Hematopoietic multipotent progenitor cell (in vitro differentiated cells): ENCODE results near the gene PSAP. TPM values are rescaled to one million over a fixed set of nuclear protein-coding genes. Genes with fewer than 3 reads are reported as not detected.

Source experiments
- DNase-seq, 3 donors: peaks; one replicate each; pipeline ENCODE4 v3.0.0-alpha.2; 2011 to 2015; ENCODE audit warnings: low read depth in 2 of 3, low spot score in 2 of 3
- total RNA-seq: library from RNA; depleted of rRNA; stranded (reverse); fragments of >200 nt; gene quantifications from one replicate; pipeline ENCODE4 v1.2.3, GENCODE V29; 2012

PSAP gene
- total RNA-seq, 1 donor = 360 TPM

DNA sequence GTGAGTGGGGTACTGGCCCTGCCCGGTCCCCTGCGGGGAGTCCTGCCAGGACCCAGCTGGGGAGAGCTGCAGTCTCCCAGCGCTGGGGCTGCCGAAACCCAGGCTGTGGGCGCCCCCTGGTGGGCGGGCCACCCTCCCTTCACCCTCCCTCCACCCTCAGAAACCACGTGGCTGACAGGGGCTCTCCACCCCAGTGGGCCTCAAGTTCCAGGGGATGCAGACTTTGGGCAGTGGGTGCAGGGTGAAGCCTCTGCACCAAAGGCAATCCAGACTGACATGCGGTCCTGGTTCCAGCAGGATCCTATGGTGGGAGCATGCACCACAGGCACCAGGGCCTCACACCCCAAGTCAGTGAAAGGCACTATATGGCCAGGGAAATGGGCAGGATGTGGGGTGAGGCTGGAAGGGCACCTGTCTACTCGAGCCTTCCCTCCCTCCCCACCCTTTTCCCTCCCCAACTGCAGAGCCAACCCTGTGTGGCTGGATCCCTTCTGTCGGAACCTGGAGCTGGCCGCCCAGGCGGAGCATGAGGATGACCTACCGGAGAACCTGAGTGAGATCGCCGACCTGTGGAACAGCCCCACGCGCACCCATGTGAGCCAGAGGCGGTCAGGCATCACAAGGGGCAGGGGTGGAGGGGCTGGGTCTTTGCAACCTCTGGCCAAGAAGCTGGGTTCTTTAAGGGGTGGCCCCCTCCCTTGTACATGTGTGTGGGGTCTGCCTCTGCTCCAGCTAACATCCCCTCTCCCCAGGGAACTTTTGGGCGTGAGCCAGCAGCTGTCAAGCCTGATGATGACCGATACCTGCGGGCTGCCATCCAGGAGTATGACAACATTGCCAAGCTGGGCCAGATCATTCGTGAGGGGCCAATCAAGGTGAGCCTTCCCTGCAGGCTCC lies 38.8 kb downstream of the PSAP start:
- DNase-seq = peak; percentile 70 to 77 (median 74)

DNA sequence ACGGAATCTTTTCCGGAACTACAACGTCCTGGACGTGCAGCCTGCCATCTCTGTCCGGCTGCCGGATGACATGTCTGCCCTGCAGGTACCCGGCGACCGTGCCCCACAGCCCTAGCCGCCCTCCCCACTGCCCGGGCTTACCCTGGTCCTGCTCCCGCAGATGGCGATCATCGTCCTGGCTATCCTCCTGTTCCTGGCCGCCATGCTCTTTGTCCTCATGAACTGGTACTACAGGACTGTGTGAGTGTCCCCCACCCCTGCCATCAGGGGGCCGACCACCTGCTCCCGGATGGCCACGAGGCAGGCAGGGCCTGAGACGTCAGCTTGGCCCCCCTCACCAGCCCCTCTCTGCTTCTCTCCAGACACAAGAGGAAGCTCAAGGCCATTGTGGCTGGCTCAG lies 39.7 kb downstream of the PSAP start:
- peak in 1 of 3 donors; percentile 32 for DNase-seq

DNA sequence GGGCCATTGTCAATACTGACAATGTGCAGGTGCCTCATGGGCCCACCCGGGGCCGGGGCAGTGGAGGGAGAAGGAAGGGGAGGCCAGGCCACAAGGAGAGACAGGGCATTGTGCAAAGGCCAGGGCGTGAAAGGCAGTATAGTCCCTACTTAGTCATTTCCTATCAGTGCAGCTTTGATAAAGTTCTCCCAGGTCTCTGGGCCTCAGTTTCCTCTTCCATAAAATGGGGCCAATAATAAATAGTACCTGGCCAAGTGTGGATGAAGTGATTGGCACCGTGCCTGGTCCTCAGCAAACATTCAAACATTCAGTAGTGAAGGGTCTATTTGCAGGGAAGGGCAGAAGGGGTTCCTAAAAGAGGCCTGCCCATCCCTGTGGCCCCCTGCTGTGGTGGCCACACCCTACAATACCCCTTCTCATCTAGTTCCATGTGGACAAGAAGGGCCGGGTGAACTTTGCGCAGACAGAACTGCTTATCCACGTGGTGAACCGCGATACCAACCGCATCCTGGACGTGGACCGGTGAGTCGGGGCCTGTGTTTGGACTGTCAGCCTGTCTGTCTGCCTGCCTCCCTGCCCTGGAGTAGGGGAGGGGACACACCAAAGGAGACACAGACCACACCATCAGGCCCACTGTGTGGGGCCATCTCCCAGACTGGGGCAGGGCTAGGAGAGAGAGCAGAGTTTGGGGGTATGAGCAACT lies 40.9 kb downstream of the PSAP start:
- peak in 1 of 3 donors; percentile 22 for DNase-seq

DNA sequence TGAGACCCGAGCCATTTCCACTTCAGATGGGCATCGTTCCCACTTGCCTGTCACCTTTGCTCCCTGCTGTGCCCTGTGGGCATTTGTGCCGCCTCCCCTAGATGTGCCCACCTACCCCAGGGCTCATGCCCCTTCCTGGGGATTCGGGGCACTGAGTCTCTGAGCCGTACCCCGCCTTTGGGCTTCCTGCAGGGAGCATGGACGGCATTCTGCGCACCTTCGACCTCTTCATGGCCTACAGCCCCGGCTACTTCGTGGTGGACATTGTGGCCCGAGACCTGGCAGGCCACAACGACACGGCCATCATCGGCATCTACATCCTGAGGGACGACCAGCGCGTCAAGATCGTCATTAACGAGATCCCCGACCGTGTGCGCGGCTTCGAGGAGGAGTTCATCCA lies 41.4 kb downstream of the PSAP start:
- DNase-seq = no peak

DNA sequence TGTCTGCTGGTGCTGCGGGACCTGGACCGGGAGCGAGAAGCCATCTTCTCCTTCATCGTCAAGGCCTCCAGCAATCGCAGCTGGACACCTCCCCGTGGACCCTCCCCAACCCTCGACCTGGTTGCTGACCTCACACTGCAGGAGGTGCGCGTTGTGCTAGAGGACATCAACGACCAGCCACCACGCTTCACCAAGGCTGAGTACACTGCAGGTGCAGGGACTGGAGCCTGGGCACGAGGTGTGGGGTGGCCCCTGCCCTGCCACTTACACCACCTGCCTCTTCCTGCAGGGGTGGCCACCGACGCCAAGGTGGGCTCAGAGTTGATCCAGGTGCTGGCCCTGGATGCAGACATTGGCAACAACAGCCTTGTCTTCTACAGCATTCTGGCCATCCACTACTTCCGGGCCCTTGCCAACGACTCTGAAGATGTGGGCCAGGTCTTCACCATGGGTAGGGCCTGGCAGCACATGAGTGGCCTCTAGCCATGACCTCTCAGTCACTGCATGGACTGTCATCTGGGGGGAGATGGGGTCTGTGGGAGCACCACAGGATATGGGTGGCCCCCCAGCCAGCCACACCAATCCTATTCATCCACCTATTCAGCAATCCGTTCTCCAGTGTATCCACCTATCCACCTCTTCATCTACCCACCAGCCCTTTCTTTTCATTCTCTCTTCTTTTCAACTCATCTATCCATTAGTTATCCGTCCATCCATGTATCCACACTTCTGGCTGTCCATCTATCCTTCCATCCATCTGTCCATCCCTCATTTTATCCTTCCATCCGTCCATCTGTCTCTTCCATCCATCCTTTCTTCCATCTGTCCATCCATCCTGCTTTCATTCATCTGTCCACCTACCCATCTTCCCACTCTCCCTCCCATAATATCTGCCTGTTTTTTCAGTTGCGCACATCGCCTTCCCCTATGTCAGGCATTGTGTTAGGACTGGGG lies 43.2 kb downstream of the PSAP start:
- DNase-seq = no peak

DNA sequence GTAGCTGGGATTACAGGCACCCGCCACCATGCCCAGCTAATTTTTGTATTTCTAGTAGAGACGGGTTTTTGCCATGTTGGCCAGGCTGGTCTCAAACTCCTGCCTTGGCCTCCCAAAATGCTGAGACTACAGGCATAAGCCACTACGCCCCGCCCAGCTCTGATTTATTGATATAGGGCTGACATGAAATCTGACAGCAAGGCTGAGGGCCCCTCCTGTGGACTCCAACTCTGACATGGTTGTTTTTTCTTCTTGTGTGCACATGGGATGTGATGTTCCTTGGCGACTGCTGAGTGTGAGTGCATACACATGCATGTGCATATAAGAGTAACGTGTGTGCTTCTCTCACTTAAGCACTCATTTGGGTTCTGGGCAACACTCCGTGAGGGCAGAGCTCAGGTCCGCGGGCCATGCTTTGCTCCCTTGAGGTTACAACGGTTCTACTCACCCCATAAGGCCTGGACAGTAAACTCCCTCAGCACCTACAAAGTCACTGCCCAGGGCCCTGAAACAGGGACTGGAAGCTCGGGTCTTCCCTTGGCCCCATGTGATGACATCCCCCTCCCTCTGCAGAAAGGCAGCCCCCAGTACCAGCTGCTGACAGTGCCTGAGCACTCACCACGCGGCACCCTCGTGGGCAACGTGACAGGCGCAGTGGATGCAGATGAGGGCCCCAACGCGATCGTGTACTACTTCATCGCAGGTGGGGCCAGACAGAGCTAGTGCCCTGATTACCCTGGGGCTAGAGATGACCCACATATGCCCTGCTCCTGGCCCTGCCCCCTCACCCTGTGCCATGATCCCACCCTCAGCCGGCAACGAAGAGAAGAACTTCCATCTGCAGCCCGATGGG lies 44.1 kb downstream of the PSAP start:
- DNase-seq = no peak

DNA sequence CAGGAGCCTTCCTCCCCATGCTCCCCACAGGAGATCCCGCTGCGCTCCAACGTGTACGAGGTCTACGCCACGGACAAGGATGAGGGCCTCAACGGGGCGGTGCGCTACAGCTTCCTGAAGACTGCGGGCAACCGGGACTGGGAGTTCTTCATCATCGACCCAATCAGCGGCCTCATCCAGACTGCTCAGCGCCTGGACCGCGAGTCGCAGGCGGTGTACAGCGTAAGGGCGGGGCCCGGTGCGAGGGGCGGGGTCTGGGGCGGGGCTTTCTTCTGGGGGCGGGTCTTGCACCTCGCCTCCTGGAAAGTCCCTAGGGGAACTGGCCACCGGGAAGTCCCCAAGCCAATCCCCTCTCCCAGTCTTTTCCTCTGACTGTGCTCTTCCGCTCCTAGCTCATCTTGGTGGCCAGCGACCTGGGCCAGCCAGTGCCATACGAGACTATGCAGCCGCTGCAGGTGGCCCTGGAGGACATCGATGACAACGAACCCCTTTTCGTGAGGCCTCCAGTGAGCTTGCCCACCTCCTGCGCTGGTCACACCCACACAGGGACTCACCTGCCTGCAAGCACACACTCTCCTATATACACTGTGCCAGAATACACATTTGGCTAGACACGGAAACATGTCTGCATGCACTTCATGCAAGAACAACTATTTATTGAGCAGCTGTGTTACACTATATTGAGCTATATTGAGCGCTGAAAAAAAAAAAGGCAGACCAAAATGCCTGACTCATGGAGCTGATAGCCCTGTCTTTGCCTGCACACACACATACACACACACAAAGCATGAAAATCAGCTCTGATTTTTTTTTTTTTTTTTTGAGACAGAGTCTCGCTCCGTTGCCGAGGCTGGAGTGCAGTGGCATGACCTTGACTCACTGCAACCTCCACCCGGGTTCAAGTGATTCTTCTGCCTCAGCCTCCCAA lies 45.0 kb downstream of the PSAP start:
- peak in 2 of 3 donors; percentile 39 to 44 for DNase-seq

DNA sequence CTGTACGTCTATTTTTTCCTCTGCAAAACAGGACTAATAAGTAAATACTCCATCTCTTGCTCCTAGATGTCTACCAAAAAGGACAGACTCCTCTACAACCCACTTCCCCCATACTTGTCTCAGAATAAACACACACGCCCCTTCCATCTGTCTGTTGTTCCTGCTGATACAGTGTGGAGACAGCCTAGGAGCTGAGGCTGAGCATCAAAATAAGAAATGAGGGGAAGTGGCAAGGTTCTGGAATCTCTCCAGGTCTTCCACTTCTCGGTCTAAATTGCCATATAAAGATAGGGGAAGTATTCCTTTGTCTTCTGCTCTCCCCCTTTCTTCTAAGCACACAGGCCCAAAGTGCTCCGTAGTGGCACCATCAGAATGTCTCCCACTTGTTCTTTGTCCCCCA lies 47.0 kb downstream of the PSAP start:
- peak in 2 of 3 donors; percentile 49 to 69 for DNase-seq

DNA sequence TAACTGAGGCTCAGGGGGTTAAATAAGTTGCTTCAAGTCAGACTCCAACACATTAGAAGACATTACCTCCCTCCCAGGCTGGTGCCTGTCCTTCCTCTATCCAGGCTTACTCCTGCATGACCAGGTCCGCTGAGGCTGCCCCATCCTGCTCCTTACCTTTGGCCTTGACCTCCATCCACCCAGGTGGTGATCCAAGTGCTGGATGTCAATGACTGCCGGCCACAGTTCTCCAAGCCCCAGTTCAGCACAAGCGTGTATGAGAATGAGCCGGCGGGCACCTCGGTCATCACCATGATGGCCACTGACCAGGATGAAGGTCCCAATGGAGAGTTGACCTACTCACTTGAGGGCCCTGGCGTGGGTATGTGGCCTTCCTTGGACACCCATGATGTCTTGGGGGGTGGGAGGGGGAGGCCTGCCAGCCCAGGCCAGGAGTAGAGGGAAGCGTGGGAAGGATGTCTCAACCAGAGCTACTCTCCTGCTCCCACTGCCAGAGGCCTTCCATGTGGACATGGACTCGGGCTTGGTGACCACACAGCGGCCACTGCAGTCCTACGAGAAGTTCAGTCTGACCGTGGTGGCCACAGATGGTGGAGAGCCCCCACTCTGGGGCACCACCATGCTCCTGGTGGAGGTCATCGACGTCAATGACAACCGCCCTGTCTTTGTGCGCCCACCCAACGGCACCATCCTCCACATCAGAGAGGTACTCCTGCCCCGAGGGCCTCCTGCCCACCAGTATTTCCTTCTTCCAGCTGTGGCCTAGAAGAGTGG lies 48.1 kb downstream of the PSAP start:
- no peak for DNase-seq

DNA sequence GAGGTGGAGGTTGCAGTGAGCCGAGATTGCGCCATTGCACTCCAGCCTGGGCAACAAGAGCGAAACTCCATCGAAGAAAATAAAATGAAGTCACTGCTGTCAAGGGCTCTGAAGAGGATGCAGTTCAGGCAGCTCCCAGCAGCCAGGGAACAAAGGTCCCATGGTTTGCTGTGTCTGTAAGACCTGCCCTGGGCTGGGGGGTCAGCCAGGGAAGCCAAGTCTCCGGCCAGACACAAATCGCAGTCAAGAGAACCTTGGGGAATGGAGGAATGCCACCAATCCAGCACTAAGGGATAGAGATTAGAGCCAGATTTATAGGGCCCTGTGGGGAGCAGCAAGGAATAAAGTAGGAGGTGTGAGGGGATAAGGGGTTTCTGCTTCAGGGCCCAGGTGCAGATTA lies 48.8 kb downstream of the PSAP start:
- no peak for DNase-seq

DNA sequence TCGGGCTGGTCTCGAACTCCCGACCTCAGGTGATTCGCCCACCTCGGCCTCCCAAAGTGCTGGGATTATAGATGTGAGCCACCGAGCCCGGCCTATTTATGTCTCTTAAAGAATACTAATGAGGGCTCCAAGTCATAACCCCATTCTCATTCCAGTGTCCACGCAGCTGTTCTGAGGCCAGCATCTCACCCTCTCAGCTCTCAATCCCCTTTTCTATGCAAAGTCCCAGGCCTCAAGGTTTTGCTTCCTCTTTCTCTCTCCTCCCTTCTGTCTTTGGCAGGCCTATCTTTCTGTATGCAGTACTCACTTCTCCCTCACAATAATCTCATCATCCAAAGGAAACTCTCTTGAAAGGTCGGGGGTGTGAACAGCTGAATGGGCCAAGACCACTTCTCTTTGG lies 49.7 kb downstream of the PSAP start:
- DNase-seq = peak in 1 of 3 donors; percentile 47

DNA sequence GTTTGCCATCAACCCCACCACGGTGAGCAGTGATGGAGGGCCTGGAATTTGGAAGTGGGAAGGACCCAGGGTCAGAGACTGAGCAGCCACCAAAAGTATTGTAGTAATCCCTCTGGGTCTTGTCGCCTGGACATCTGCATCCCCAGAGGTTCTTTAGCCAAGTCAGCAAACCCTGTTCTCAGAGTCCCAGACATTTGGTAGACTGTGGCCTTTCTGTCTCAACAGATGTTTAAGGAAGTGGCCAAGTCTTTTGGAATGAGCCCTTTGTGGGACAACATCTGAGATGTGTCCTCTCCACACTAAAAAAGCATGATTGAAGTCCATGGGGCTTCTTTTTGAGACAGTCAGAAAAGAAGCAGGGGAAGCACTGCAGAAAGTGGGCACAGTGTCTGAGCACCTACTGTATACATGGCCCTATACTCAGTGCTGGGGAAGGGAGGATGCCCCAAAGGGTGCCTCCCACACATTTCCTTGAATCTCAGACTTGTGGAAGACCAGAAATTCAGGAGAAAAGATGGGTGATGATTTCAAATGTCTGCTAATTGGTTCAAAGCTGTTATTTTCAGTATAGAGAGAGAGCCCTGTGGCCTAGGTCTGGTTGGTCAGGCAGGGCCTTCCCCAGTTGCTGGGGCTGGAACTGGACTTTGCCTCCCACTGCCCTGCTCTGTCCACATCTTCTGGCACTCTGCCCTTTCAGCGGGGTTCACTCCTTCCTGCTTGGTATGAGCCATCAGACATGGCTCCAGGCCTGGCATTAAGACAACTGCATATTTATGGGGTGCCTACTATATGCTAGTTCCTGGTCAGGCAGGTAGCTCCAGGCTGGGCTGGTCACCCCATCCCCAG lies 51.2 kb downstream of the PSAP start:
- no peak for DNase-seq

DNA sequence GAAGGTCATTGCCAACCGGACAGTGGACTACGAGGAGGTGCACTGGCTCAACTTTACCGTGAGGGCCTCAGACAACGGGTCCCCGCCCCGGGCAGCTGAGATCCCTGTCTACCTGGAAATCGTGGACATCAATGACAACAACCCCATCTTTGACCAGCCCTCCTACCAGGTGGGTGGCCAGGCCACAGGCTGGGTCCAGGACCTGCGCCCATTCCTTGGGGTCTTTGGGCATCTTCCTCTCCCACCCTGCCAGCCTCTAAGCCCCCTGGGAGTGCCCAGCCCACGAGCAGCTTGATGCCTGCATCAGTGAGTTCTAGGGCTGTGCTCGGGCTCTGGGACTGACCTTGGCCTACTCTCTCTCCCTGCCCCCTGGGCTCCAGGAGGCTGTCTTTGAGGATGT lies 51.9 kb downstream of the PSAP start:
- no peak for DNase-seq

DNA sequence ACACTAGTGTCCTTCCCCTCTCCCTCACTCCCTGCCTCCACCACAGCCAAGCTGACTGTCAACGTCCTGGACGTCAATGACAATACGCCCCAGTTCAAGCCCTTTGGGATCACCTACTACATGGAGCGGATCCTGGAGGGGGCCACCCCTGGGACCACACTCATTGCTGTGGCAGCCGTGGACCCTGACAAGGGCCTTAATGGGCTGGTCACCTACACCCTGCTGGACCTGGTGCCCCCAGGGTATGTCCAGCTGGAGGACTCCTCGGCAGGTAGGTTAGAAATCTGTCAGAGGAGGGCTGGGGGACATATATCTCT lies 52.8 kb downstream of the PSAP start:
- no peak for DNase-seq

DNA sequence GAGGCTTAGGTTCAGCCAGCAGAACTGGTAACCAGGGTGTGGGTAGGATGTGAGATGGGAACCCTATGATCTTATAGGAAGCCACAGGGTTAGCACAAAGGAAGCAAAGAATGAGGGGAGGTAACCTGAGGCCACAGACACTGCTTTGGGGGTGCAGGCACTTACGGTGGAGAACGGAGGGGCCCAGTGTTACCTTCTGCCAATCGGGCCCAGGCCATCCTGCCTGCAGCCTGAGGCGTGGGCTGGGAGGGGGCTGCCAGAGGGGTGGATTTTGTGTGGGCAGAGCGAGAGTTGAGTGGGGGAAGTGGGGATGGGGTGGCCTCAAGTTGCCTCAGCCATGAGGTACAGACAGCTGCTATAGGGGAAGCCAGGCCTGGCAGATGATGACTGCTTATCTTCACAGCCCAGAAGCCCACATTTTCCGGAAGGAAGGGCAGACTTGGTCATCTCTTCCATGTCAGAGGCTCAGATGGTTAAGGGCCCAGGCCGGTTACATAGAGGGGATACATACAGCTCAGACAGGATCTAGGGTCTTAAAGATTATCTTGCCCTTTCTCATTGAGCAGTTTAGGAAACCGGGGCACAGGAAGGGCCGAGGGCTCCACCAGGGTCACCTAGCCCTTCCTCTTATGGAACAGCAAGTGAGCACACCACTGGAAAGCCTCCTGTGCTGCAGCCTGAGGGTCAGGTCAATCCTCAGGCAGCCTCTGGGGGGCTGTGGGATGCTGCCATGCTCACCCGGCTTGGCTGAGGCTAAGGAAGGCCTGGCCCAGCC lies 53.3 kb downstream of the PSAP start:
- peak in 2 of 3 donors; percentile 98 to 99 for DNase-seq

DNA sequence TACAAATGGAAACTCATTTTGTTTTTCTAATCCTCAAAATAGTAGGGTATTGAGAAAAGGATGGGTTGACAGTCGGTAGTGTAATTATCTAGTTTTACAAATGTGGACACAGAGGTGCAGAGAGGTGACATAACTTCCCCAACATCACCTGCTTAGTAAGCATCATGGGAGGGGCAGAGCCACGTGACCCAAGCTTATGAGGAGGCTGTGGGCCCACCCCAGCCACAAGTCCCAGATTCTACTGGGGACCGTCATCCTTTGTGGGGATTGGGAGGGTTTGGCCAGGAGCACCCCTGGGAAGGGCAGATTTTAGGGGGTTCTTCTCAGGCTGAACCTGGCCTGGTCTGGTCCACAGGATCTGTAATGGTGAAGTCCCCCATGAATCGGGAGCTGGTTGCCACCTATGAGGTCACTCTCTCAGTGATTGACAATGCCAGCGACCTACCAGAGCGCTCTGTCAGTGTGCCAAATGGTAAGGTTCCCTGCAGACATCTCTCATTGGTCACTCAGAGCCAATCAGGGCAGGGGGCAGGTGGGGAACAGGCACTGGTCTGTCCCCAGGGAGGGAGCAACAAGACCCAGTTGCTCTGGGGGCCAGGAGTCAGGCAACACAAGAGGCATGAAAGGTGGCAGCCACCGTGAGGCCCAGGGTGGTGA lies 54.2 kb downstream of the PSAP start:
- peak in 2 of 3 donors; percentile 51 to 56 for DNase-seq
